HEK293 (cell line): ENCODE measurements around the gene SLAMF1.

Experiments
- SP7 ChIP-seq: fragments of 450-650 bp; formaldehyde crosslinking; IDR thresholded peaks from 2 replicates; pipeline ENCODE4 v1.5.1; 2016; ENCODE audit warnings: missing biosample characterization, missing genetic modification characterization
- ZBTB1 ChIP-seq: fragments of 450-650 bp; formaldehyde crosslinking; IDR thresholded peaks from 2 replicates; pipeline ENCODE4 v1.5.1; 2016; ENCODE audit warnings: missing biosample characterization, missing genetic modification characterization
- ZBTB7A ChIP-seq: fragments of 450-650 bp; formaldehyde crosslinking; IDR thresholded peaks from 2 replicates; pipeline ENCODE4 v1.5.1; 2016; ENCODE audit warnings: low read depth, missing biosample characterization, missing genetic modification characterization
- ZNF174 ChIP-seq: fragments of 450-650 bp; formaldehyde crosslinking; IDR thresholded peaks from 2 replicates; pipeline ENCODE4 v1.5.0; 2017; ENCODE audit warnings: missing biosample characterization, mild to moderate bottlenecking, missing genetic modification characterization
- ZNF292 ChIP-seq: fragments of 450-650 bp; formaldehyde crosslinking; IDR thresholded peaks from 2 replicates; pipeline ENCODE4 v1.5.1; 2016; ENCODE audit warnings: low read depth, missing biosample characterization, missing genetic modification characterization, borderline replicate concordance
- ZNF335 ChIP-seq: fragments of 450-650 bp; formaldehyde crosslinking; conservative IDR thresholded peaks from 2 replicates; pipeline ENCODE4 v1.5.1; 2016; ENCODE audit warnings: missing biosample characterization, missing genetic modification characterization
- ZNF350 ChIP-seq: fragments of 450-650 bp; formaldehyde crosslinking; IDR thresholded peaks from 2 replicates; pipeline ENCODE4 v1.5.0; 2017; ENCODE audit warnings: missing biosample characterization, mild to moderate bottlenecking, missing genetic modification characterization
- ZNF510 ChIP-seq: fragments of 450-650 bp; formaldehyde crosslinking; IDR thresholded peaks from 2 replicates; pipeline ENCODE4 v1.5.1; 2018; ENCODE audit warnings: mild to moderate bottlenecking, missing genetic modification characterization, missing biosample characterization; ENCODE audit not compliant: insufficient replicate concordance
- ZNF585B ChIP-seq: fragments of 450-650 bp; formaldehyde crosslinking; IDR thresholded peaks from 2 replicates; pipeline ENCODE4 v1.5.1; 2016; ENCODE audit warnings: missing biosample characterization, missing genetic modification characterization
- ZNF677 ChIP-seq: fragments of 450-650 bp; IDR thresholded peaks from 2 replicates; pipeline ENCODE4 v1.5.0; 2018; ENCODE audit warnings: missing biosample characterization, mild to moderate bottlenecking, missing genetic modification characterization, moderate library complexity
- TF ChIP-seq, protein P1 (sequence below): fragments of 450-650 bp; formaldehyde crosslinking; IDR thresholded peaks from 2 replicates; pipeline ENCODE4 v1.5.1; 2016; ENCODE audit warnings: missing biosample characterization, missing genetic modification characterization
- TF ChIP-seq, protein P2 (sequence below): fragments of 450-650 bp; formaldehyde crosslinking; IDR thresholded peaks from 2 replicates; pipeline ENCODE4 v1.5.1; 2016; ENCODE audit warnings: missing biosample characterization, missing genetic modification characterization
- TF ChIP-seq, protein P3 (sequence below): fragments of 450-650 bp; formaldehyde crosslinking; IDR thresholded peaks from 2 replicates; pipeline ENCODE4 v1.5.1; 2016; ENCODE audit warnings: missing biosample characterization, missing genetic modification characterization

DNA sequence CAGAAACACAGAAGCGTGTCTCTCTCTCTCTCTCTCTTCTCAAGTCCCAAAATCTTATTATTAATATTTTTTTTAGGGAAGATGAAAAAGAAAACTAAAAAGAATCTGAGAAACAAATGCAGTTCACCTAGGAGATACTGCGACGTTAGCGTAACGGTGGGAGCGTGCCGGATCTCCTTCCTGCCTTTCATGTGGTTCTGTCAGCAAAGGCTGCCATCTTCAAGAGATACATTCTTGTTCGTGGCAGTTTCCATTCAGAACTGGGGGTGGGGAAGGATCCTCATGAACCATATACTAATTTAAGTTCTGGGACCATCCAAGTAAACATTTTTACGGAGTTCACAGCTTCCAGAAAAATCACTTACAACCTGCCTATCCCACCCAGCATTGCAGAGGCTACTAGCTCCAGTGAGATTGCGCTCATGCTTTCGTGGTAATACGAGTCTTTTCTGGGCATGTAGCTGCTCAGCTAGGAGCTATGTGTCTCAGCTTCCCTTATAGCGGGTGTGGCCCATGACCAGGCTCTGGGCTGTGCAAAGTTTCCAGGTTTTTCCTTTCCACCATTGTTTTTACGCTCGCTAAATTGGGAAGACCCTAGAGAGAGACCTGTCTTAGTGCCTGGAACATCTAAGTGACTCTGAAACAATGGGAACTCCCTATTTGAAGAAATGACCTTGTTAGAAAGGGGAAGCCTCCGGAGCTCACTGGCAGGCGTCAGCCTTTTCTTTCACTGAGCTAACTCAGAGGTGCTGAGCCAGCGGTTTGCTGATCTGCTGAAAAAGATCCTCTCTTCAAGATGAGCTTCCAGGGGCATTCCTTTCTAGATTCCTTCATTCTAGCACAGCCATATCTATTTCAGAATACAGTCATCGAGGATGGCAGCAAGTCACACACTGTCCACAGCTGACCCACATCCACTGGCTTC lies 17.3 kb downstream of the SLAMF1 start:
- TF ChIP-seq, protein P1, sequence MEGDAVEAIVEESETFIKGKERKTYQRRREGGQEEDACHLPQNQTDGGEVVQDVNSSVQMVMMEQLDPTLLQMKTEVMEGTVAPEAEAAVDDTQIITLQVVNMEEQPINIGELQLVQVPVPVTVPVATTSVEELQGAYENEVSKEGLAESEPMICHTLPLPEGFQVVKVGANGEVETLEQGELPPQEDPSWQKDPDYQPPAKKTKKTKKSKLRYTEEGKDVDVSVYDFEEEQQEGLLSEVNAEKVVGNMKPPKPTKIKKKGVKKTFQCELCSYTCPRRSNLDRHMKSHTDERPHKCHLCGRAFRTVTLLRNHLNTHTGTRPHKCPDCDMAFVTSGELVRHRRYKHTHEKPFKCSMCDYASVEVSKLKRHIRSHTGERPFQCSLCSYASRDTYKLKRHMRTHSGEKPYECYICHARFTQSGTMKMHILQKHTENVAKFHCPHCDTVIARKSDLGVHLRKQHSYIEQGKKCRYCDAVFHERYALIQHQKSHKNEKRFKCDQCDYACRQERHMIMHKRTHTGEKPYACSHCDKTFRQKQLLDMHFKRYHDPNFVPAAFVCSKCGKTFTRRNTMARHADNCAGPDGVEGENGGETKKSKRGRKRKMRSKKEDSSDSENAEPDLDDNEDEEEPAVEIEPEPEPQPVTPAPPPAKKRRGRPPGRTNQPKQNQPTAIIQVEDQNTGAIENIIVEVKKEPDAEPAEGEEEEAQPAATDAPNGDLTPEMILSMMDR (tag by site-specific recombination) = no peak
- TF ChIP-seq ZNF677 (tag by site-specific recombination) (no peak), ZBTB7A (tag by site-specific recombination) (no peak), ZNF292 (tag by site-specific recombination) (no peak), SP7 (no peak), ZNF510 (no peak), ZNF335 (tag by site-specific recombination) (no peak), ZNF585B (tag by site-specific recombination) (no peak), ZNF174 (no peak), ZNF350 (tag by site-specific recombination) (no peak), ZBTB1 (tag by site-specific recombination) (no peak)
- TF ChIP-seq, protein P2, sequence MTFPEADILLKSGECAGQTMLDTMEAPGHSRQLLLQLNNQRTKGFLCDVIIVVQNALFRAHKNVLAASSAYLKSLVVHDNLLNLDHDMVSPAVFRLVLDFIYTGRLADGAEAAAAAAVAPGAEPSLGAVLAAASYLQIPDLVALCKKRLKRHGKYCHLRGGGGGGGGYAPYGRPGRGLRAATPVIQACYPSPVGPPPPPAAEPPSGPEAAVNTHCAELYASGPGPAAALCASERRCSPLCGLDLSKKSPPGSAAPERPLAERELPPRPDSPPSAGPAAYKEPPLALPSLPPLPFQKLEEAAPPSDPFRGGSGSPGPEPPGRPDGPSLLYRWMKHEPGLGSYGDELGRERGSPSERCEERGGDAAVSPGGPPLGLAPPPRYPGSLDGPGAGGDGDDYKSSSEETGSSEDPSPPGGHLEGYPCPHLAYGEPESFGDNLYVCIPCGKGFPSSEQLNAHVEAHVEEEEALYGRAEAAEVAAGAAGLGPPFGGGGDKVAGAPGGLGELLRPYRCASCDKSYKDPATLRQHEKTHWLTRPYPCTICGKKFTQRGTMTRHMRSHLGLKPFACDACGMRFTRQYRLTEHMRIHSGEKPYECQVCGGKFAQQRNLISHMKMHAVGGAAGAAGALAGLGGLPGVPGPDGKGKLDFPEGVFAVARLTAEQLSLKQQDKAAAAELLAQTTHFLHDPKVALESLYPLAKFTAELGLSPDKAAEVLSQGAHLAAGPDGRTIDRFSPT (tag by site-specific recombination) = no peak
- TF ChIP-seq, protein P3, sequence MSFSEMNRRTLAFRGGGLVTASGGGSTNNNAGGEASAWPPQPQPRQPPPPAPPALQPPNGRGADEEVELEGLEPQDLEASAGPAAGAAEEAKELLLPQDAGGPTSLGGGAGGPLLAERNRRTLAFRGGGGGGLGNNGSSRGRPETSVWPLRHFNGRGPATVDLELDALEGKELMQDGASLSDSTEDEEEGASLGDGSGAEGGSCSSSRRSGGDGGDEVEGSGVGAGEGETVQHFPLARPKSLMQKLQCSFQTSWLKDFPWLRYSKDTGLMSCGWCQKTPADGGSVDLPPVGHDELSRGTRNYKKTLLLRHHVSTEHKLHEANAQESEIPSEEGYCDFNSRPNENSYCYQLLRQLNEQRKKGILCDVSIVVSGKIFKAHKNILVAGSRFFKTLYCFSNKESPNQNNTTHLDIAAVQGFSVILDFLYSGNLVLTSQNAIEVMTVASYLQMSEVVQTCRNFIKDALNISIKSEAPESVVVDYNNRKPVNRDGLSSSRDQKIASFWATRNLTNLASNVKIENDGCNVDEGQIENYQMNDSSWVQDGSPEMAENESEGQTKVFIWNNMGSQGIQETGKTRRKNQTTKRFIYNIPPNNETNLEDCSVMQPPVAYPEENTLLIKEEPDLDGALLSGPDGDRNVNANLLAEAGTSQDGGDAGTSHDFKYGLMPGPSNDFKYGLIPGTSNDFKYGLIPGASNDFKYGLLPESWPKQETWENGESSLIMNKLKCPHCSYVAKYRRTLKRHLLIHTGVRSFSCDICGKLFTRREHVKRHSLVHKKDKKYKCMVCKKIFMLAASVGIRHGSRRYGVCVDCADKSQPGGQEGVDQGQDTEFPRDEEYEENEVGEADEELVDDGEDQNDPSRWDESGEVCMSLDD (tag by site-specific recombination) = no peak
